WTC11 (cell line): Measurements from ENCODE around the gene UGT1A10. TPM values are rescaled to one million over a fixed set of nuclear protein-coding genes. Genes with fewer than 3 reads are reported as not detected.

Source experiments
- ATAC-seq: fragments of 200-7000 bp; cut with Tn5 transposase; 2 replicates; pipeline ENCODE4 v1.10.0; 2021; ENCODE audit warnings: mild to moderate bottlenecking, moderate library complexity
- CTCF ChIA-PET: fragments of 300-600 bp; sonication (Branson Sonifier 250); formaldehyde crosslinking; loops from one replicate; lab custom pipeline; 2021; ENCODE audit warnings: antibody characterized with exemption; lab: Charles Lee
- POLR2A ChIA-PET: fragments of 350-600 bp; sonication (Branson Sonifier 250); formaldehyde crosslinking; loops from one replicate; lab custom pipeline; 2021; ENCODE audit warnings: antibody characterized with exemption; lab: Charles Lee
- DNase-seq: peaks from one replicate; pipeline ENCODE4 v3.0.0; 2021; ENCODE audit warnings: low spot score
- H3K27ac Mint-ChIP-seq: 2 replicates; pipeline ENCODE4 v1.8.0; 2021; ENCODE audit warnings: mixed read lengths
- H3K27me3 Mint-ChIP-seq: 2 replicates; pipeline ENCODE4 v1.8.0; 2021; ENCODE audit warnings: low read depth, mild to moderate bottlenecking, moderate library complexity, mixed read lengths
- H3K36me3 Mint-ChIP-seq: 2 replicates; pipeline ENCODE4 v1.8.0; 2021; ENCODE audit warnings: mixed read lengths
- H3K4me1 Mint-ChIP-seq: 2 replicates; pipeline ENCODE4 v1.8.0; 2022; ENCODE audit warnings: mixed read lengths
- H3K4me3 Mint-ChIP-seq: 2 replicates; pipeline ENCODE4 v1.8.0; 2021; ENCODE audit warnings: mild to moderate bottlenecking, moderate library complexity, mixed read lengths
- H3K9me3 Mint-ChIP-seq: 2 replicates; pipeline ENCODE4 v1.8.0; 2021; ENCODE audit warnings: mixed read lengths
- AR ChIP-seq: fragments of 250-450 bp; sonication (Bioruptor Pico); IDR thresholded peaks from 2 replicates; pipeline ENCODE4 v1.9.0; 2021; ENCODE audit warnings: mild to moderate bottlenecking
- ATF2 ChIP-seq: sonication (generic); formaldehyde crosslinking; IDR thresholded peaks from 2 replicates; pipeline ENCODE4 v1.8.1; 2022; ENCODE audit warnings: low read depth, missing genetic modification reagents, borderline replicate concordance
- CTCF ChIP-seq: fragments of 200-600 bp; IDR thresholded peaks from 2 replicates; pipeline ENCODE4 v1.8.0; 2022; ENCODE audit warnings: antibody characterized with exemption
- E2F4 ChIP-seq: sonication (generic); formaldehyde crosslinking; IDR thresholded peaks from 2 replicates; pipeline ENCODE4 v1.8.1; 2022; ENCODE audit warnings: low read depth, mild to moderate bottlenecking, moderate library complexity, missing genetic modification reagents, borderline replicate concordance
- E2F5 ChIP-seq: sonication (generic); formaldehyde crosslinking; IDR thresholded peaks from 2 replicates; pipeline ENCODE4 v1.8.1; 2022; ENCODE audit warnings: mild to moderate bottlenecking, moderate library complexity, missing genetic modification reagents
- ERG ChIP-seq: fragments of 250-450 bp; sonication (Bioruptor Pico); IDR thresholded peaks from 2 replicates; pipeline ENCODE4 v1.8.0; 2021; ENCODE audit warnings: mild to moderate bottlenecking
- ESRRA ChIP-seq: sonication (generic); formaldehyde crosslinking; IDR thresholded peaks from 2 replicates; pipeline ENCODE4 v1.8.1; 2022; ENCODE audit warnings: mild to moderate bottlenecking, missing genetic modification reagents, borderline replicate concordance
- NFE2L1 ChIP-seq: sonication (generic); formaldehyde crosslinking; IDR thresholded peaks from 2 replicates; pipeline ENCODE4 v1.8.1; 2023; ENCODE audit warnings: missing genetic modification reagents
- NFYB ChIP-seq: sonication (generic); formaldehyde crosslinking; conservative IDR thresholded peaks from 2 replicates; pipeline ENCODE4 v1.8.0; 2022; ENCODE audit warnings: low read depth, missing genetic modification reagents
- NR2C2 ChIP-seq: sonication (generic); formaldehyde crosslinking; IDR thresholded peaks from 2 replicates; pipeline ENCODE4 v1.8.0; 2022; ENCODE audit warnings: mild to moderate bottlenecking, missing genetic modification reagents
- PRDM15 ChIP-seq: sonication (generic); formaldehyde crosslinking; IDR thresholded peaks from 2 replicates; pipeline ENCODE4 v1.8.0; 2022; ENCODE audit warnings: missing genetic modification reagents
- PRRX2 ChIP-seq: fragments of 250-450 bp; sonication (Bioruptor Pico); IDR thresholded peaks from 2 replicates; pipeline ENCODE4 v1.8.0; 2021; ENCODE audit warnings: mild to moderate bottlenecking
- SMAD3 ChIP-seq: sonication (generic); formaldehyde crosslinking; IDR thresholded peaks from 2 replicates; pipeline ENCODE4 v1.8.0; 2022; ENCODE audit warnings: missing genetic modification reagents, mild to moderate bottlenecking, borderline replicate concordance
- STAT6 ChIP-seq: sonication (generic); formaldehyde crosslinking; conservative IDR thresholded peaks from 2 replicates; pipeline ENCODE4 v1.8.1; 2023; ENCODE audit warnings: mild to moderate bottlenecking, low read depth, missing genetic modification reagents, moderate library complexity
- TCF7 ChIP-seq: sonication (generic); formaldehyde crosslinking; IDR thresholded peaks from 2 replicates; pipeline ENCODE4 v1.8.0; 2022; ENCODE audit warnings: mild to moderate bottlenecking, low read depth, missing genetic modification reagents, moderate library complexity
- ZNF219 ChIP-seq: sonication (generic); formaldehyde crosslinking; IDR thresholded peaks from 2 replicates; pipeline ENCODE4 v1.8.0; 2023; ENCODE audit warnings: missing genetic modification reagents, mild to moderate bottlenecking, borderline replicate concordance
- ZNF396 ChIP-seq: fragments of 250-450 bp; sonication (Bioruptor Pico); IDR thresholded peaks from 2 replicates; pipeline ENCODE4 v1.8.0; 2021; ENCODE audit warnings: mild to moderate bottlenecking, moderate library complexity, borderline replicate concordance
- ZNF416 ChIP-seq: fragments of 250-450 bp; sonication (Bioruptor Pico); IDR thresholded peaks from 2 replicates; pipeline ENCODE4 v1.9.0; 2021; ENCODE audit warnings: mild to moderate bottlenecking, inconsistent platforms
- total RNA-seq: library from RNA; stranded (reverse); gene quantifications from 3 replicates; pipeline ENCODE4 v1.2.3, GENCODE V29; 2021

The UGT1A10 gene
- total RNA-seq, 1 experiment from 2014 or later = not detected

GRCh38 chr2:233820774-233821105 is 184.5 kb downstream of the UGT1A10 start:
- DNase-seq = no peak
- no peaks in the 10 kb centered on the region for H3K9me3 Mint-ChIP-seq
- CTCF ChIA-PET = interaction anchor here (1.4 kb wide), 1 partner anchor 12 kb away, joined by 5 read pairs; no protein-coding TSS in a partner anchor
- no peaks in the 10 kb centered on the region for H3K36me3 Mint-ChIP-seq
- TF ChIP-seq TCF7 (no peak), CTCF (no peak), AR (CRISPR knock-in tag) (no peak), PRDM15 (no peak), ESRRA (CRISPR knock-in tag) (no peak), STAT6 (CRISPR knock-in tag) (no peak), E2F4 (CRISPR knock-in tag) (no peak), E2F5 (no peak), NR2C2 (CRISPR knock-in tag) (no peak), ZNF416 (no peak), ERG (no peak), SMAD3 (no peak), ZNF219 (no peak), NFE2L1 (CRISPR knock-in tag) (no peak), PRRX2 (CRISPR knock-in tag) (no peak), ZNF396 (no peak), ATF2 (CRISPR knock-in tag) (no peak), NFYB (CRISPR knock-in tag) (no peak)
- H3K27ac Mint-ChIP-seq = no peak overlapping the region
- ATAC-seq = no peak
- no peak overlapping the region for H3K4me3 Mint-ChIP-seq
- H3K4me1 Mint-ChIP-seq = peaks cover 5% of the 10 kb centered on the region; the same call in 1 of the 2 replicates
- POLR2A ChIA-PET = no interaction called here
- H3K27me3 Mint-ChIP-seq = no peaks in the 10 kb centered on the region
